HL-60/S4 treated with retinoic acid at 250 ng/mL for 4 days and 3 days (cell line): ENCODE results near the gene IFT43.

Experiments used
- in situ Hi-C: fragments of 300-500 bp; cut with MboI; formaldehyde crosslinking; loops from 2 replicates; pipeline ENCODE4 v1.7.0; 2022; ENCODE audit warnings: low sequenced_read_pairs

The IFT43 gene

DNA sequence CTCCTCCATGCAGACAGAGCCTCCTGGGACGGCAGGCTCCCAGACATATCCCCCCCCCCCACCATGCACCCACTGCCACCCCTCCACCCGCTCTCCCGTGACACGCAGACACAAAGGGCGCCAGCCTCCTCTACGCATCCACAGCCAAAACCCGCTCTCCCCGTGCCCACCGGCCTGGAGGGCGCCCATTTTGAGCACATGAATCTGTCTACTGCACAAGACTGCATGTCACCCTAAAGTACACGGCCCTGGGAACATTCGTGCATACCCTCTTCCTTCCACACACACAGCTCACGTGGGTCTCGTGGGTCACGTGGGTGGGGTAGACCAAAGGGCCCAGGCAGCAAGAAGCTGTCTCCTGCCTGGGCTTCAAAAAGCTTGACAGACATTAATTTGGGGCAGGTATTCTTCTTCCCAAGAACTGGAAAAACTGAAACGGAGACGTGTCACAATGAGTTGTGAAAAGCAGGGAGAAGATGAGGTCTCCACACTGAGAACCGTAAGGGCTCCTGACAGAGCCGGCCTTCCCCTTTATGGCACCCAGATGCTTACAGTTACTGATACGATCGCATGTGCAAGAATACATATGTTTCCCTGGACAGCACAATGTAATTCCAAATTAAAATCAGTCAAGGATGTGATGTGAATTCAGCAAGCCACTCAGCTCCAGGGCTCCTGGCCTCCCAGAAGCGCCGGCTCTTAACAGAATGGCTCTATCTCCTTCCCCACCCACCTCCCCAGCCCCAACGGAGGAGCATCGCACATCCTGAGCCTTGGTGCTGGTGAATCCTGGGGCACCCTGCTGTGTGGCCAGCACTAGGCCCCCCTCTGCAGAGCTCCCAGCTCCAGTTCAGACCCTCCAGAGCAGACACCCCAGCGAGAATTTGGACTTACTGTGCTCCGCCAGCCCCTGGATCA lies 5.7 kb upstream of the IFT43 start:
- in situ Hi-C loops = loop anchor here (25.0 kb wide), 1 partner anchor 268 kb away; no protein-coding TSS in a partner anchor

DNA sequence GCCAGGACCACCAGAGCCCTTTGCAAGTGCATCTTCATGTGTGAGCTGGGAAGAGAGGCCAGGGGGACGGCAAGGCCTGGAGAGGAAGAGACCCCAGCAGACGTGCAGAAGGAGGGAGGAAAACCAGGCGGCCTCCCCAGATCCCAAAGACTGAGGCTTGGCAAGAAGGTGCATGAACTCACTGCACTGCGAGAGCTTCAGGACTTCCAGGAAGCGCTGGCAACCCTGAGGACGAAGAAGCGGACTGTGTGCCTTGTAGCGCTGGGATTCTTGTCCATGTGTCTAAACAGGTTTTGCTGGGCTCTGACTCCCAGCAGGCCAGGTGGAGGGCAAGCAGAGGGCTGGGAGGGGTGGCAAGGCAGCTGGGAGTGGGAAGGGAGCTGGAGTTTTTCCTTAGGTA lies 4.7 kb upstream of the IFT43 start:
- in situ Hi-C loops = loop anchor here (25.0 kb wide), 1 partner anchor 269 kb away; no protein-coding TSS in a partner anchor

DNA sequence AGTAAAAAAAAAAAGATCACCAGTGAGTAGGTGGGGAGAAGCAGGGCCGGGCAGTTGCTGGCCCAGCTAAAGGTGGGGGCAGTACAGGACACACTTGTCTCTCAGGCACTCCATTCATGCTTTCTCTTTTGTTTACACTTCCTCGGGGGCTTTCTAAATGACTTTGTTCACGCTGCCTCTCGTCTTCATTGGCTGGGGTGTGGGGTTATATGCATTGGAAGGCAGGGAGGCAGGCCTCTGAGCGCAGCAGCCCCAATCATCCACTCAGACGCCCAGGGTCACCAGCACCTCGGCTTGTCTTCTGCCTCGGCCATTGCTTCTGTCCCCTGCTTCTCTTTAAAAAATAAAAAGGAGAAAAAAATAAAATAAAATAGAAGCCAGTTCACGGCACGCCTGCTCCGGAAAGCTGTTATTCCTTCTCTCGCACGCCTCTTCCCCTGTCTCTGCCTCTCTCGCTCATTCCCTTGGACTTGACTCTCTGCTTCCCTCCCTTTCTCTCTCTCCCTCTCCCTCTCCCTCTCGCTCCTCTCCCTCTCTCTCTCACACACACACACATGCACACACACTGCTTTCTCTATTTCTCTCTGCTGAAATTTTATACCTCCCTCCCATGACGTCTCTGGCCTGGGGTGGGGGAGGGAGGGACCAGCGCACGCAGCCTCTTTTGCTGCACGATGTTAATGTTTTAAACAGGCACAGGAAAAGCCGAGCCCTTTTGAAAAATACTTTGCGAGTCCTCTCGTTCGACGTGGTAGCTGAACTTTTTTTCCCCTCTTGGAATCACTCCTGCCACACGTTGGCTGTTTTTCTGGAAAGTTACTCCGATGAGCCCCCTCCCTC lies 3.9 kb upstream of the IFT43 start, which contains the start of gene TGFB3:
Gene TGFB3 (minus strand): TSS at position 570 of the 840 bp plus-strand sequence. CDS start 1,102 bp downstream, outside the sequence.
- in situ Hi-C loops = loop anchor here (25.0 kb wide), 1 partner anchor 269 kb away; no protein-coding TSS in a partner anchor

DNA sequence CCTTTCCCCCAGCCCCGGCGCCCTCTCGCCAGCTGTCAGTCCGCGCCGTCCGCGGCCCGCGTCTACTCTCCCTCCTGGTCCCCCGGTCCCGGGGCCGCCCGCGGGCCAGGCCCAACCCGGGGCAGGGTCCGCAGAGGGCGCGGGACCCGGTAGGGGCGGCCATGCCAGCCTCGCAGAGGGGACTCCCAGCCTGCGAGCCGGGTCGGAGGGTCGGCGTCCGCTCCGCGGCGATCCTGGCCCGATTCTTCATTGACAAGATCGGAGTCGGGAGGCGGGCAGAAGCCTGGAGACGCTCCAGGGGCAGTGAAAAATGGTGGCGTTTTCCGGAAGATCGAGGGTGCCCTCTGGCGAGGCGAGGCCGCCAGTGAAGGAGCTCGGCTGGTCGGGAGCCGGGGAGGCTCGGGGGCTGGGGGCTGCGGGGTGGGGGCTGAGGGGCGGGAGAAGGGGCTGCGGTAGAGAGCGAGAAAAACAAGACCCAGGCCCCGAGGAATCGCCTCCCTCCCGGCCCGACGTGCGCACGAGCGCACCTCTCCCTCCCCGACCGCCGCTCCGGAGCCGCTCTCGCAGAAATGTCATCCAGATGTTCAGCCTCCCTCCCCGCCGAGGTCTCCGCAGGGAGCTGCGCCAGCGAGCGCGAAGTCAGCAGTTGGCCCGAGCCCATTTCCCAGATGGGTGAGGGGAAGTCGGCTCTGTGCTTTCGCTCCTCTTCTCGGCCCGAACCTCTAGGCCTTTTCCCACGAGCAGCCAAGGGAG lies 3.1 kb upstream of the IFT43 start:
- in situ Hi-C loops = loop anchor here (25.0 kb wide), 1 partner anchor 270 kb away; no protein-coding TSS in a partner anchor

DNA sequence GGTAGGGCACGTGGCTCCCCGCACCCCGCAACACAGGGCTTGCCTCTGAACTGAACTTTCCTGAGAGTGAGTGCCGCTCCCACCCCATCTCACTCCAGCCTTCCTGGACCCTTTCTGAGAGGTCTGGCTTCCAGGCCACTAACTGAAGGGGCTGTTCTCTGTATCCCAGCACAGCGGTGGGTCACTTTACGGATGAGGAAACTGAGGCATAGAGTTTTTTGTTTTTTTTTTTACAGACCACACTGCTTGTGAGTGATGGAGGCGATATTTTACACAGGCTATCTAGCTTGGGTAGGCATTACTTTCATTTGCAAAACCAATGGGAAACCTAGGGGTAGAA lies 2.6 kb upstream of the IFT43 start:
- in situ Hi-C loops = loop anchor here (25.0 kb wide), 1 partner anchor 271 kb away; no protein-coding TSS in a partner anchor

DNA sequence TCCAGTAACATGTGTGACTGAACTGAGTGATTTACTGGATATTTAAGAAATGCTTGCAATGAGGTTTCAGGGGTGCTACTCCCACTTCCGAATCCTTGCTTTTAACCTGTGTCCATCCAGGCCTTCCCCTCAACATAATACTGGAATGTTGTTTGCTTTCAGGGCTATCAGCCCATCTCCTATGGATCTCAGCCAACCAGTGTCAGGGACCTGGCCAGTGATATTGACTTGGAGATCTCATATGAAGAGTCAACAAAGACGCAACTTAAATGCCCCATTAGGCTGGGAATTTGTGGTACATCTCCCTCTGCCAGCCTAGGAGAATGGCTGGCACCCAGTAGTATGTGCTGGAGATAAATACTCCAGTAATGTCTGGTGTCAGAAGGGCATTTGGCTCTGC lies 889 bp upstream of the IFT43 start:
- in situ Hi-C loops = loop anchor here (25.0 kb wide), 1 partner anchor 272 kb away; no protein-coding TSS in a partner anchor

DNA sequence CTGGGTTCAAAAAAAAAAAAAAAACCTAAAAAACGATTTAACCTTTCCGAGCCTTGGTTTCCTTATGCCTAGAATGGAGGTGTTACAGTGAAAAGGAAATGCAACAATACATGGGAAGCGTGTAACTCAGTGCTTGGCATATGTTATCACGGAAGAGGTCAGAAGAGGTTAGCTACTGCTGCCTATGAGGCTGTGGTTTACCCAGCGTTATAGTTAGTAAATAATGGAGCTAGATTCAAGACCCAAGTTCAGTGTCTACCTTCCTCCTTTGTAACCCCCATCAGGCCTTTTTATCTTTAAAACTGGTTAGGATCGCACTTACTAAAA lies 839 bp downstream of the IFT43 start:
- in situ Hi-C loops = loop anchor here (25.0 kb wide), 1 partner anchor 274 kb away; no protein-coding TSS in a partner anchor

DNA sequence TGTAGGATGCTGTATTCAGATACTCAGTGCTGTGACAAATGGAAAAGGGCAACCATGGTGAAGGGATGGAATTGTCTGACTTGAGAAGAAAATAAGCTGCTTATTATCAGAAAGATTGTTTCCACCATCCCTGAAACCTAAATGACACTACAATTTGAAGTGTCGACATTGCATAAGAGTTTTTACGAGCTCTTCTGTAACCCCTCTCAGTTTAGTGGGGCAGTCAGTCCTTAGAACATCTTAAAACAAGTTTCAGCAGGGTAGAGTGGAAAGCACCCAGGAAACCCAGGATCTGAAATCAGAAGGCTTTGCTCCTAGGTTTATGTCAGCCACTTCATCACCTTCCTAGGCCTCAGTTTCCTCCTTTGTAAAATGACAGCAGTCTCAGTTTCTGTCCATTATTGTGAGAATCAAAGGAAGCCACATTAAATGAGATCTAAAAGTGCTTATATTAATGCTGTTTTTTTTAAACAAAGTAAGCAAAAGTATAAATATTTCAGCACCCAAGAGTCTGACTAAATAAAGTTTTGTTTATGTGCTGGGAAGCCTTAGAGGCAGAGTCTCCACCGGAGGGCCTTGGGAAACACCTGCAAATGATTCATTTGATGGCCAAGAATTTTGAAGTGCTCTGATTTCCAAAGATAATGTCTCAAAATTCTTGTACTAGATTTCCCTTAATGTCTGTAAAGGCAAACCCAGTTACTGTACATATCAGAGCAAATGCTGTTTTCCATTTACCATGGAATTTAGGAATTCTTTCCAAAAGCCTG lies 1.8 kb downstream of the IFT43 start:
- in situ Hi-C loops = loop anchor here (25.0 kb wide), 1 partner anchor 275 kb away; no protein-coding TSS in a partner anchor

DNA sequence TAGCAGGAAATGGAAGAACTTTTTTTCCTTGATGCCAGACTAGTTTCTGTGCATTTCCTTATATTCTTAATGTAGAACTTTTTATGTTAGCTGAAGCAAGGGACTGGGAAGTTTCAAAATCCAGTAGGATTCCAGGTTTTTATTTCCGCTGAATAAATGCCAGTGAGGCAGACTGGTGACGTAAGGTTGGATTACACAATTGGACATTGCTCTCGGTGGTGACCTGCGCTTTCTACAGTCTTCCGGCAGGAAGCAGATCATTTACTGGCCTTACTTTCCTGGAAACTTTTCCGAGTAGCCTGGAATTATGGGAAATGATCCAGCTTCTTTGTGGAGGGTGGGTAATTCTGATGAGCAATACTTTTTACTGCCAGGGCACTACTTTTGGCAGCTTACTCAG lies 3.6 kb downstream of the IFT43 start:
- in situ Hi-C loops = loop anchor here (25.0 kb wide), 1 partner anchor 277 kb away; no protein-coding TSS in a partner anchor

DNA sequence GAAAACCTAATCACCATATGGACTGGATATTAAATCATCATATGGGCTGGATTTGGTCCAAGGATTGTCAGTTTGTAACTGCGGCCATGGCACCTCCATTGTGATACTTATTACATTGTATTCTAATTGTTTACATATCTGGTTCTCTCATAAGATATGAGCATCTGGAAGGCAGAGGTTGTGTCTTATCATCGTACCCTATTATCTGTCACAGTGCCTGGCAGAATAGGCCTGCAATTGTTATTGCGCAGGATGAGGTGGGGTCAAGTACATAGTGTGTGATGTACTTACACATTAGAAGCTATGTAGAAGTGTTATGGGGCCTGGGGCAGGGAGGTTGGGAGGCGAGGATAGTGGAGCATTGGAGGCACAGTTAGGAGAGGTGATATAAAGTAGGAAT lies 4.7 kb downstream of the IFT43 start:
- in situ Hi-C loops = loop anchor here (25.0 kb wide), 1 partner anchor 278 kb away; no protein-coding TSS in a partner anchor

DNA sequence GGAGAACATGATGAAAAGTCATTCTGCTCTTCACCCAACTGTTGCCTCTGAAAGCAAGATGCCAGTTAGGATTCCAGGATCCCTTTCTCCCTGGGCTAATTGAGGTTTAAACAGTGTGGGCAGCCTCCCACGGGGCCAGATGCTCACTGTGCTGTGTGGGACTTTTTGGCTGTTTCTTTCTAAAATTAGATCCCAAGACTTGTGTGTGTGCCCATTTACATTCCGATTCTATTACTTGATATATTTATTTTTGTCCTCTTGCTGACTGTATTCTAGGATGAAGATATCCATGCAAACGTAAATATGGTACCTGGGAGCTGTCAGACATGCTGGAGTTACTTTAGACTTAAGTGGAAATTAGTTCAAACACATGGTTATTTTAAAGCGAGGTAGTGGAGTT lies 6.2 kb downstream of the IFT43 start:
- in situ Hi-C loops = loop anchor here (25.0 kb wide), 1 partner anchor 279 kb away; no protein-coding TSS in a partner anchor

DNA sequence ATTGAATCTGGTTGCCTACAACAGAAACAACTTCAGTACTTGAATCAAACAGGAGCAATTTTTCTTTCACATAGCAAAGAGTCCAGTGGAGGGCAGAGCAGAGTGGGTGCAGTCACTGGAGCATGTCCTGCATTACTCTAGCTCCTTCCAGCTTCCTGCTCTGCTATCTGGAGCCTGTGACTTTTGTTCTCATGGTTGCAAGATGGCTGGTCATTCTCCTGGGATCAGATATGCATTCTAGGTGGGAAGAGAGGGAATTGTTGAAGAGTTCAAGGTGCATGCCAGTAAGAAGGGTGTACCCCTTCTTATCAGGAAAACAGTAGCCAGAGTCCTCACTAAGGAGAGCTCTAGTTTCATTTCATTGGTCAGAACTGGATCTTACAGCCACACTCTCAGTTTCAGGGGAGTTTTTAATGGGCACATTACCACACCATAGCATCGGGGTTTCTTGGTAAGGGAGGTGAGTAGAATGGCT lies 8.0 kb downstream of the IFT43 start:
- in situ Hi-C loops = loop anchor here (25.0 kb wide), 1 partner anchor 281 kb away; no protein-coding TSS in a partner anchor

DNA sequence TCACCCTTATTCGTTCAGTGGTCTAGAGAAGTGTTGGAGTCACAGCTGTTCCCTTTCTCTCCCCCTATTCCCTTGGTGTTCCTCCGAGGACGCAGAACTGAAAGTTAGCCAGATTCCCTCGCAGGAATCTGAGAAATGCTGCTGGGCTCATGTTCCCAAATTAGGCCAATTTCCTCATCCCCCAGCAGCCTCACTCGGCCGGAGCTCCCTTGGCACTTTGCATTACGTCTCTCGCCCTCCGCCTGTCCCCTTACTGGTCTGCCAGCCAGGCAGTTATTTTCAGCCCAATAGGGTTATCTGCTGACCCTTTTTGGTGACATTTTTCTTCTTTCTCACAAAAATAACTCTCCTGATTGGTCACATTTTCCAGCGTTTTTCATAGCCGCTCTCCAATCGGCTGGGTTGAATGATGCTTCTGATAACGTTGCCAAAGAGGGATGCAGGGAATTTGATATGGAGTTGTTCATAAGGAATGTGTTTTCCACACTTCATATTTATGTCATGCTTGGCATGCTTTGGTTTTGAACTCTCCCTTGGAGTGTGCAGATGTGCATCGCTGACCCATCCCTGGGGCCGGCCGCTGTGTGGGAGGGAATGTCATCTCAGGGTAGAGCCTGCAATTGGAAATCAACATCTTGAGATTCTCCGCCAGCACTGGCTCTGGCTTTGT lies 9.9 kb downstream of the IFT43 start:
- in situ Hi-C loops = loop anchor here (25.0 kb wide), 1 partner anchor 283 kb away; no protein-coding TSS in a partner anchor

DNA sequence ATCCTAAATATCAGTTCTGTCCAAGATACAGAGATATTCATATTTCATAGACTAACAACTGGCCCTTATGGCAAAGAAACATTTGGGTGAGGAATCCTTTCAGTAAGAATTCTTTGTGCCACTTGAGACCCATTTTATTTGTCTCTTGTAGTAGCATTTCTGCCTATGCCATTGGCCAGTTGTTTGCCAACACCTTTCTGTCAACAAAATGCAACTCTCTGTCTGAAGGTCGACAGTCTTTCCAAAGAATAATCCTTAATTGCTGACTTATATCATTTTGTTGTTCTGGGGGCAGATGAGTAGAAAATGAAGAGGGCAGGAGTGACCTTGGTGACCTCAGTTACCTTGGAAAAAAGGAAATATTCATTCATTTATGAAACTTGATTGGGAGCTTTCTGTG lies 10.9 kb downstream of the IFT43 start:
- in situ Hi-C loops = loop anchor here (25.0 kb wide), 1 partner anchor 284 kb away; no protein-coding TSS in a partner anchor

DNA sequence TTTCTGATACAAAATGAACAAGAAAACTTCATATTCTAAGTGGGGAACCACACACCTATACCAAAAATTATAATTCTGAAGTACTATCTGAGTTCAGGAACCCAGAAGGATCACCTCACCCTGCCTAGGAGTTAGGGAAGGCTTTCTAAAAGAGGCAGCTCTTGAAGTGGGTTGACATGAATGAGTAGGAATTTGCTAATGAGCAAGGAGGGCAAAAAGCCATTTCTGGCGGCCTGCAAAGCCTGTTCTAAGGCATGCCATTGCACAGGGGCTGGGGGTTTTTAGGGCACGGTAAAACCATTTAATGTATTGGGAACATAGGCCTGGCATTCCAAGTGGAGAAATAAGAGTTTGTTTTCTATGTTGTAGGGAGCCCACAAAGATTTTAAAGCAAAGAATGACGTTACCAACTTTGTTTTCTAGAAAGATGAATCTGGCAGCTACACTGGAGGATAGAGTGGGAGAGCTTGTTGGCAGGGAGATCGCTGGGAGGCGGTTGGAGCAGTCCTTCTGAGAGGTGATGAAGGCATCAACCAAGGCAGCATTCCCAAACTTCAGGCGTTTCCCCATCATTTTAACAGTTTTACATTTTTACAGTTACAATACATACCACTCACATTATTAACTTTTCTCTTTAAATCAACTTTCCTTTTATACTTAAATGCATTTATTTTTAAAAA lies 14.1 kb downstream of the IFT43 start:
- in situ Hi-C loops = loop anchor here (25.0 kb wide), 1 partner anchor 287 kb away; no protein-coding TSS in a partner anchor

DNA sequence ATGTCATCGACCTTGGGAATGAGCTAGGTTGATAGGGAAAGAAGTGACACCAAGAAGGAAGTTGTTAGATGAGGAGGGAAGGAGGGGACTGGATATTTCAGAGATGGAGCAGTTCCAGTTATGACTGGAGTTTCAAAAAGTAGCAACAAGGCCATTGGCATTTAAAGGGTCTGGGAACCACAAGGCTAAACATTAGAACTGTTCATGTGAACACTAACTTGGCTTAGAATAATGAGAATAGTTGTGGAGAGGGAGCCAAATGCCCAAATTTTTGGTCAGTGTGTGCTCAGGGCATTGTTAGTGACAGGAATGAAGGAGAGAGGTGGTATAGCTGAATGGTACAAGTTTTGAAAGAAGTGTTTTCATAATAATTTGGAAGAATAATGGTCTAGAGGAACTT lies 16.8 kb downstream of the IFT43 start:
- in situ Hi-C loops = no loop called here

DNA sequence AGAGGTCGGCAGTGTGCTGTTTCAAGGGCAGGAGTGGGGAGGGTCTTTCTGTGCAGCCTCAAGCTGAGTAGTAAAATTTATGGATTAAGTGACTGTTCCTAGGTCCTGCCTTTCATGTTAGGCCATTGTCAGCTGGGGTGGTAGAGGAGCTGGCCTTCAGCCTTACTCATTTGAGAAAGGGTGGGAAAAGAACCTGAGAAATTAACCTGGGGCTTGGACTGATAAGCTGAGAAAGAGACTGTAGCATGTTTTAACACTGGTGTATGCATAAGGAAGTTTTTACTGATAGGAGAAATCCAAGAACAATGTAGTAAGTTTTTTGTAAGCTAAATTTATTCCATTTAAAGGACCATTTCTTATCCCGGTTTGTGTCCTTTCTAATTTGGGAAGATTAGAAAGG lies 20.7 kb downstream of the IFT43 start:
- in situ Hi-C loops = no loop called here

DNA sequence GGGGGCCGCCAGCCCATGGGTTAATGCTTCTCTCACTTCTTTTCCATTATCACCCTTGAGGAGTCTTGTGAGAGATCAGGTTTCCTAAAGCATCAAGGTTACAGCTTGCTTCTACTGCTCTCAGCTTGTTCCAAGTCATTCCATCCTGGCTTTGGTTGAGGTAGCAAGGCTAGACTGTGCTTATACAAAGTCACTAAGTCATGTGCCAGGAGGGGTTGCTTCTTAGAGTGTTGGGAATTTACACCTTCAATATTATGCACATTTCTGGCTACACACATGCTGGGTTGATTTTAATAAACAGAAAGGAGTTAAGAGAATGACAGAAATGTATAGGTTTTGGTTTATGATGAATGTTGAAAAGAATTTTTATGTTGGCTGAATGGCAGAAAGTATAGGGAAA lies 21.8 kb downstream of the IFT43 start:
- in situ Hi-C loops = no loop called here
